Gastrocnemius medialis (tissue), 4 donors: Measurements from ENCODE around the gene YIPF1. TPM values are rescaled to one million over a fixed set of nuclear protein-coding genes. Genes with fewer than 3 reads are reported as not detected.

Experiments used
- ATAC-seq, 2 donors: fragments of 150-250 bp; one replicate each; pipeline ENCODE4 v1.9.1; 2016
- DNase-seq, 2 donors: peaks; one replicate each; pipeline ENCODE4 v3.0.0-alpha.2; 2019
- H3K27ac ChIP-seq, 4 donors: fragments of 200-600 bp; sonication (generic); 1 replicate in 1 of 4; 2 replicates in 3 of 4; pipeline ENCODE4 v1.5.1; 2016 to 2018; ENCODE audit warnings: mild to moderate bottlenecking in 2 of 4, moderate library complexity in 1 of 4
- H3K27me3 ChIP-seq, 3 donors: fragments of 200-600 bp; sonication (generic) in 2 of 3; 1 replicate in 1 of 3; 2 replicates in 2 of 3; pipeline versions ENCODE4 v1.5.1 to v1.6.0; 2016 to 2019; ENCODE audit warnings: mild to moderate bottlenecking in 1 of 3, moderate library complexity in 1 of 3
- H3K36me3 ChIP-seq, 2 donors: fragments of 200-600 bp; sonication (generic) in 1 of 2; one replicate each; pipeline ENCODE4 v1.5.1; 2017 to 2018
- H3K4me1 ChIP-seq, 2 donors: fragments of 200-600 bp; sonication (generic) in 1 of 2; one replicate each; pipeline ENCODE4 v1.5.1; 2016 to 2017; ENCODE audit warnings: mild to moderate bottlenecking in 2 of 2
- H3K4me3 ChIP-seq, 4 donors: fragments of 200-600 bp; sonication (generic) in 3 of 4; 1 replicate in 1 of 4; 2 replicates in 3 of 4; pipeline ENCODE4 v1.5.1; 2016 to 2019; ENCODE audit warnings: mild to moderate bottlenecking in 2 of 4
- H3K9me3 ChIP-seq, 3 donors: fragments of 200-600 bp; sonication (generic) in 2 of 3; 1 replicate in 1 of 3; 2 replicates in 2 of 3; pipeline ENCODE4 v1.5.1; 2016 to 2019
- CTCF ChIP-seq, 5 experiments: fragments of 450-650 bp in 3 of 5; fragments of 200-600 bp in 2 of 5; sonication (generic) in 2 of 5; IDR thresholded peaks in 4 of 5; conservative IDR thresholded peaks in 1 of 5; 1 replicate in 4 of 5; 2 replicates in 1 of 5; pipeline ENCODE4 v1.5.1; 2016 to 2019; ENCODE audit warnings: antibody characterized with exemption in 5 of 5, mild to moderate bottlenecking in 3 of 5, moderate library complexity in 3 of 5
- POLR2A ChIP-seq, 2 donors: fragments of 450-650 bp; IDR thresholded peaks; one replicate each; pipeline ENCODE4 v1.6.1; 2017; ENCODE audit warnings: antibody characterized with exemption in 2 of 2, mild to moderate bottlenecking in 2 of 2, moderate library complexity in 2 of 2
- in situ Hi-C, 4 donors: fragments of 200-750 bp; cut with MboI; loops; one replicate each; pipeline versions ENCODE4 v1.15.0 to v1.8.0; 2017; ENCODE audit warnings: low sequenced_read_pairs in 4 of 4
- intact Hi-C: fragments of 100-400 bp; cut with DNase I; formaldehyde crosslinking; loops from one replicate; pipeline ENCODE4 v1.15.1; 2023; ENCODE audit warnings: low total_unique reads
- total RNA-seq, 4 donors: library from RNA; depleted of rRNA; stranded (reverse); fragments of >200 nt; gene quantifications; one replicate each; pipeline versions ENCODE4 v1.1.0 to v1.2.3, GENCODE V29; 2016

The YIPF1 gene
- 10 to 100 TPM; 18.8 to 34.8 (median 27.2) TPM for total RNA-seq

- peaks cover 14 to 15% of the 10 kb centered on the region in 2 donors for H3K4me1 ChIP-seq
- intact Hi-C loops (loop anchor here (1.0 to 5.0 kb wide), 5 partner anchors 51 to 828 kb away; partner anchors contain the start of genes LRRC42, NDC1, TCEANC2 and TMEM59), in situ Hi-C loops (loop anchor here (5.0 to 10.0 kb wide), 3 partner anchors 55 to 65 kb away; partner anchors contain the start of genes IFT25 (in 3 of the 4) and LRRC42 (in 3 of the 4))
- peak; percentile 97 to 98 for ATAC-seq
- DNase-seq: peak; percentile 79 to 88
- TF ChIP-seq POLR2A (IDR thresholded peaks at IDR 0.05) (peak; percentile 22 to 55), CTCF (IDR thresholded peaks at IDR 0.05 in 4 of 5, conservative IDR thresholded peaks at IDR 0.05 in 1 of 5) (no peak)
- peaks cover 0 to 4% of the 10 kb centered on the region in 2 donors for H3K36me3 ChIP-seq
- no peaks in the 10 kb centered on the region for H3K27me3 ChIP-seq
- H3K9me3 ChIP-seq: no peaks in the 10 kb centered on the region
- H3K4me3 ChIP-seq: peak within 1 kb of the TSS; percentile 90 to 97 (median 95)
- peak within 1 kb of the TSS; percentile 76 to 86 (median 80) for H3K27ac ChIP-seq
Observed at GRCh38 chr1:53889304-53890298, at the start of gene YIPF1. YIPF1 (minus strand) TSS chr1:53889797; CDS start chr1:53888937, 860 bp downstream.

- TF ChIP-seq CTCF (IDR thresholded peaks at IDR 0.05 in 4 of 5, conservative IDR thresholded peaks at IDR 0.05 in 1 of 5) (no peak), POLR2A (IDR thresholded peaks at IDR 0.05) (no peak)
- Histone ChIP-seq H3K9me3 (no peaks in the 10 kb centered on the region), H3K4me3 (no peak overlapping the region), H3K36me3 (no peaks in the 10 kb centered on the region), H3K27ac (no peak overlapping the region), H3K4me1 (no peaks in the 10 kb centered on the region), H3K27me3 (no peaks in the 10 kb centered on the region)
- intact Hi-C loops (no loop called here), in situ Hi-C loops (no loop called here)
- DNase-seq: no peak
- ATAC-seq: no peak
Observed at GRCh38 chr1:53938136-53938830, 48.7 kb upstream of the YIPF1 start.

GRCh38 chr1:53936430-53936829 is 46.8 kb upstream of the YIPF1 start:
- DNase-seq: no peak
- Histone ChIP-seq H3K27ac (no peak overlapping the region), H3K36me3 (no peaks in the 10 kb centered on the region), H3K27me3 (no peaks in the 10 kb centered on the region), H3K9me3 (no peaks in the 10 kb centered on the region), H3K4me1 (no peaks in the 10 kb centered on the region), H3K4me3 (no peak overlapping the region)
- intact Hi-C loops (no loop called here), in situ Hi-C loops (no loop called here)
- ATAC-seq: no peak
- TF ChIP-seq CTCF (IDR thresholded peaks at IDR 0.05 in 4 of 5, conservative IDR thresholded peaks at IDR 0.05 in 1 of 5): no peak
- TF ChIP-seq POLR2A (IDR thresholded peaks at IDR 0.05): no peak

- Histone ChIP-seq H3K4me1 (no peaks in the 10 kb centered on the region), H3K4me3 (no peak overlapping the region), H3K9me3 (no peaks in the 10 kb centered on the region), H3K27ac (no peak overlapping the region), H3K36me3 (no peaks in the 10 kb centered on the region), H3K27me3 (no peaks in the 10 kb centered on the region)
- intact Hi-C loops: no loop called here
- in situ Hi-C loops: no loop called here
- DNase-seq: no peak
- no peak for TF ChIP-seq POLR2A (IDR thresholded peaks at IDR 0.05)
- no peak for TF ChIP-seq CTCF (IDR thresholded peaks at IDR 0.05 in 4 of 5, conservative IDR thresholded peaks at IDR 0.05 in 1 of 5)
- no peak for ATAC-seq
Observed at GRCh38 chr1:53934170-53934765, 44.7 kb upstream of the YIPF1 start.
